ENCODE measurements around the gene SPDYE16.

GRCh38 chr7:76507723-76508406 lies 35.2 kb downstream of the SPDYE16 start:
- TF ChIP-seq CTCF (IDR thresholded peaks at IDR 0.05) (no peak), POLR2A (IDR thresholded peaks at IDR 0.05) (no peak)
